Lower leg skin (tissue), 3 donors: ENCODE measurements around the gene TNF.

ENCODE experiments used
- CTCF ChIP-seq, 3 donors: fragments of 450-650 bp; IDR thresholded peaks; one replicate each; pipeline ENCODE4 v1.5.1; 2016; ENCODE audit warnings: antibody characterized with exemption in 3 of 3, mild to moderate bottlenecking in 3 of 3, moderate library complexity in 2 of 3
- POLR2A ChIP-seq, 2 donors: fragments of 450-650 bp; IDR thresholded peaks; one replicate each; pipeline ENCODE4 v1.6.1; 2016 to 2017; ENCODE audit warnings: antibody characterized with exemption in 2 of 2, mild to moderate bottlenecking in 1 of 2, moderate library complexity in 1 of 2

- TF ChIP-seq CTCF (IDR thresholded peaks at IDR 0.05) (no peak), POLR2A (IDR thresholded peaks at IDR 0.05) (no peak)
These were observed 1.7 kb downstream of the TNF start for GRCh38 chr6:31576897-31577578.
